GM23248 (cell line): ENCODE results near the gene DHRS7B.

Experiments
- EZH2 ChIP-seq: fragments of 200-600 bp; sonication (generic); IDR thresholded peaks from 2 replicates; pipeline ENCODE4 v1.6.1; 2018; ENCODE audit warnings: antibody characterized with exemption, mild to moderate bottlenecking; ENCODE audit not compliant: insufficient read depth, poor library complexity, severe bottlenecking
- EZH2phosphoT487 ChIP-seq: fragments of 200-600 bp; sonication (generic); IDR thresholded peaks from 2 replicates; pipeline ENCODE4 v1.6.1; 2018; ENCODE audit warnings: antibody characterized with exemption, moderate library complexity, mild to moderate bottlenecking, low read depth; ENCODE audit not compliant: insufficient read depth

DNA sequence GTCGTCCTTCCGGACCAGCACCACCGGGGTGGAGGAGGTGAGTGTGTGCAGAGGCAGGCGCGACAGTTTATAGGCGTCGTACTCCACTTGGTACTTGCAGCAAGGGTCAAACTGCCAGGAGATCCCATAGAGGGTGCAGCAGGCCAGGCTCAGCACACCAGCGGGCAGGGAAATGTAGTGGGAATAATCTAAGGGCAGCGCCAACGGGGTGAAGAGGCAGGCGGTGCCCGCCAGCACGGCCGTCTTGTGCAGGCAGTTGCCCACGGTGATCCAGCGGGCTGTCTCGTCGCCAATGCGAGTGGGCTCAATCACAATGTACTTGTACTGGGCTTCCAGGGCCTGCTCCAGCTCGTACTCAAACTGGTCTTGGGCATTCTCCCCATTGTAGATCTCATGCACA, 71.6 kb downstream of the DHRS7B start:
- TF ChIP-seq EZH2 = no peak
- TF ChIP-seq EZH2phosphoT487 = no peak
